HG03378 (cell line): ENCODE measurements around the gene IL6R.

ENCODE experiments used
- ATAC-seq: cut with Tn5 transposase; IDR thresholded peaks from one replicate; pipeline ENCODE4 v1.9.1; 2021; ENCODE audit warnings: mild to moderate bottlenecking, moderate library complexity; ENCODE audit not compliant: unreplicated experiment

The IL6R gene

DNA sequence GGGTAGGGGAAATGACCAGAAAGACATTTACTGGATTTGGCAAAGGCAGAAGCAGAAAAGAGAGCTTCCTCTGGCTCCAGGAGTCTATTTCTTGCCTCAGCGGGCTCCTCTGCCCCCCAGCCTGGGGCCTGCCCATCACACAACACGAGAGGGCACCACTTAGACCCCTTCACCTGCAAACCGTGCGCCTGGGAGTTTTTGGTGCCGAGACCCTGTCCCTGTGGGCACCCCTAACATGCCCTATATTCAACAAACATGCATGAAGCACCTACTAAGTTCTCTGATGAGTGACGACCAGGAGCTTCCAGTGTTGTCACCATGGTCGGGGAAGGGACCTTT, 18.8 kb downstream of the IL6R start:
- ATAC-seq: no peak

DNA sequence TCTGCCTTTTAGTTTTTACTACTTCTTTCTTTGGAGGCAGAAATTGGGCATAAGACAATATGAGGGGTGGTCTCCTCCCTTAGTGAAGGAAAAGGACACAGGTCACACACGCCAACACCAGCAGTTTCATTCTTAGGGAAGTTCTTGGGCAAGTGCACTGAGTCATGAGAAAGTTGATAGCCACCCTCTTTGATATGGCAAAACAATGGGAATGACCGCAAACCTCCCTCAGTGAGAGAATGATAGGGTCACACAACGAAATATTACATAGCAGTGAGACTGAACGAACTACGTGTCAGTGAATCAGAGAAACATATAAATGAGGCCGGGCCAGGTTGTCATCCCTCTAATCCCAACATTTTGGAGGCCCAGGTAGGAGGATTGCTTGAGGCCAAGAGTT, 20.0 kb downstream of the IL6R start:
- ATAC-seq: no peak

DNA sequence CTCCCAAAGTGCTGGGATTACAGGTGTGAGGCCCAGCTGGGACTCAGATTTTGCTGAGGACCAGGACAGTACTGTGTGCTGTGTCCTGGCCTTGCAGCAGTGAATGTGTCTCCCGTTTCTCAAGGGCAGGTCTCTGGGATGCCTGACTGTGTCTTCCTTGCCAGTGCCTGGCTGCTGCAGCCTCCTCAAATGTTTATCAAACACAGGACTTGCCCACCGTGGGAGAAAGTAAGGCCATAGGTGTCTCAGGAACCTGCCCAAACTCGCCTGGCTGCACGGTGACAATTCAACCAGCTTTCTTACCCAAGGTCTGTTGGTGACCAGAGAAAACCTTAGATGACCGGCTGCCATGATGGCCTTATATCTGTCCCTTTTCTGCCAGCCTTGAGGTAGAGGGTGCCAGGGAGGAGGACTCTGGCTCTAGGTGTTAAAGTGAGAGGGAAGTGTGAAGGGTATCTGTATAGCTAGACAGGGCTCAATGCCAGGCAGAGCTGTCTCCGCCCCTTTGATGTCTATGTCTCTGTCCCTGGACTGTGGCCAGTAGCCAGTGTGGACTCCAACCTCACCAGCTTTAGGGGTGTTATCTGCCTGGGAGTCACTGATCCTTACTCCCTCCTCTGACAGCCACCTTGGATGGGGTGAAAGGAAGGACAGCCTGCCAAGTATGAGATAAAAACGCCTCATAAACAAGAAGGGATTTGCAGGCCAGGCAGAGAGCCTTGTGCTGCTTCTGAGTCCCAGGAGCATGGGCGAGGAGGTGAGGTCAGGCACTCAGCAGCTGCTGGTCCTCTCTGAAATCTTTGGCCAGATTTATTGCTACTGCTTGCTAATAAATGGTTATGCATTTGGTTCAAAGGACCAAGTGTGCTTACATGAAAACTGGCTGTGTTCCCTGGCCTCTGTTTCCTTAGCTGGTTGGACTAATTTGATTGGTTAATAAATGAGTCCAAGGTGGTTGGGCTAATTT, 22.3 kb downstream of the IL6R start:
- no peak for ATAC-seq

DNA sequence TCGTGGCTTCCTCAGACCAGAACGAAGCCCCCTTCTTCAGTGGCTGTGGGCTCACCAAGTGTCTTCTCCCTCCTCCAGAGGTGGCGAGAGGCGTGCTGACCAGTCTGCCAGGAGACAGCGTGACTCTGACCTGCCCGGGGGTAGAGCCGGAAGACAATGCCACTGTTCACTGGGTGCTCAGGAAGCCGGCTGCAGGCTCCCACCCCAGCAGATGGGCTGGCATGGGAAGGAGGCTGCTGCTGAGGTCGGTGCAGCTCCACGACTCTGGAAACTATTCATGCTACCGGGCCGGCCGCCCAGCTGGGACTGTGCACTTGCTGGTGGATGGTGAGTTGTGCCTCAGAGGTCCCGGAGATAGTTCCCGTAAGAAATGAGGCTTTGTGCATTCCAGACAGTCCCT, 24.0 kb downstream of the IL6R start:
- ATAC-seq: no peak

DNA sequence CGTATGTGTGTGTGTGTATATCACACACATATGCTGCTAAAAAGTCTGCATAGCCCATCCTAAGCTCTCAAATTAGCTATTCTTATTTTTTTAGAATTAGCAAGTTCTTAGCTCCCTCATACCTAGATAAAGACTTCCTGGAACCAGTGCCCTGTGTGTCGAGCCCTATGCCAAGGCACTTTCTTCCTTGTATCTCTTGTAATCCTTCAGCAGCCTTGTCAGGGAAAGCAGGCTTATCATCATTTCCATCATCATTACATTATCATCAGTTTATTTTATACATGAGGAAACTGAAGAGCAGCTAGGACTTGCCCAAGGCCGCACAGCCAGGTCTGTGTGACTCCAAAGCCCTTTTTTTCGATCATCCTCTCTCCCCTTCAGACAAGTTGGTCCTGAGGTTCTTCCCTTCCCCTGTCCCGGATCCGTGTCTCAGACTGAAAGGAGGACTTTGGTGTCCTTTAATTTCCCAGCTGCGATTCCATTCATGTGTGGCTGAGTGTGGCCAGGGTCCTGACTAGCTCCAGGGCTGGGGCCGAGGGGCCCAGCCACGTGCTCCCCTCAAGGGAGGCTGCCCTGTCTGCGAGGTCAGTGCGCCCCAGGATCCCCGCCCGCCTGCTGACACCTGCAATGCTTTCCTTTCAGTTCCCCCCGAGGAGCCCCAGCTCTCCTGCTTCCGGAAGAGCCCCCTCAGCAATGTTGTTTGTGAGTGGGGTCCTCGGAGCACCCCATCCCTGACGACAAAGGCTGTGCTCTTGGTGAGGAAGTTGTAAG, 24.9 kb downstream of the IL6R start:
- ATAC-seq: no peak

DNA sequence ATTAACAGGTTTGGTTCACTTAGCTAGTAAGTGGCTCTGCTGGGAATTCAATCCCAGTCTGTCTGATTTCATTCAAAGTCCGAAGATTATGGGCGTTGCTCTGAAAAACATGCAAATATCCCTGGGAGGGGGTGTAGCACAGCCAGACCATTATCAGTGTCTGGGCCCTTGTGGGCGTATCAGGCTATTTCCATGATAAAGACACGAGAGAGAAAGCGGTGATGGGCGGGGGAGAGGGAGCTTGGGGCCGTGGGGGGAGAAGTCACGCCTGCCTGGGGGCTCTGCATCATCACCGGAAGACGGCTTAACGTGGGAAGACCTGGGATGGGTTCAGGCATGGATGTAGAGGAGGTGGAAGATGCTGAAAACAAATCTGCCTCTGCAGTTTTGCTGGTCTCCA, 25.8 kb downstream of the IL6R start:
- ATAC-seq: no peak

DNA sequence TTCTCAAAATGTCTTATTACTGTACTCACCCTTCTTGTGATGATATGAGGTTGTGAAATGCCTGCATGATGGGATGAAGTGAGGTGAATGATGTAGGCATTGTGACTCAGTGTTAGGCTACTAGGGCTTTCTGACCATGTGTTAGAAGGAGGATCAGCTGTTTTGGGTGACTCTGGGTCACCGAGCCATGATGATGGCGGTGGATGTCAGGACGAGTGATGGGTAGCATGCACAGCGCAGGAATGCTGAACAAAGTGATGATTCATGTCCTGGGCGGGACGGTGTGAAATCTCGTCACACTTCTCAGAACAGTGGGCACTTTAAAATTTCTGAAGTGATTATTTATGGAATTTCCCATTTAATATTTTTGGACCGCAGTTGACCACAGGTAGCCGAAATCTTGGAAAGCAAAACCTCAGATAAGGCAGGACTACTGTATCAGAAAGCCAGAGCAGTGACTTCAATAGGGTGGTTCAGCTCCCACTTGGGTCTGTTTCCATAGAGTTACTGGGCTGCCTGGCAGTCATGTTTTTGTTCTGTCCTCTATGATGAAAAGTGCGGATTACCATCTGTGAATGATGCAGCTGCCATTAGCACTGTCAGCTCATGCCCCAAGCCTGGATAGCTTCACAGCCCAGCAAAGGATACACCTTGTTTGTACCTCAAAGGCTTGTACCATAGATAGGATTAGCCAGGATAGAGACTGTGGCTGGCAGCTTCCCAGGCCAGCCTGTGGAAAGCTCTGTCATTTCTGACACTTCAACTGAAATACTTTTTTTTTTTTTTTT, 26.6 kb downstream of the IL6R start:
- ATAC-seq: no peak

DNA sequence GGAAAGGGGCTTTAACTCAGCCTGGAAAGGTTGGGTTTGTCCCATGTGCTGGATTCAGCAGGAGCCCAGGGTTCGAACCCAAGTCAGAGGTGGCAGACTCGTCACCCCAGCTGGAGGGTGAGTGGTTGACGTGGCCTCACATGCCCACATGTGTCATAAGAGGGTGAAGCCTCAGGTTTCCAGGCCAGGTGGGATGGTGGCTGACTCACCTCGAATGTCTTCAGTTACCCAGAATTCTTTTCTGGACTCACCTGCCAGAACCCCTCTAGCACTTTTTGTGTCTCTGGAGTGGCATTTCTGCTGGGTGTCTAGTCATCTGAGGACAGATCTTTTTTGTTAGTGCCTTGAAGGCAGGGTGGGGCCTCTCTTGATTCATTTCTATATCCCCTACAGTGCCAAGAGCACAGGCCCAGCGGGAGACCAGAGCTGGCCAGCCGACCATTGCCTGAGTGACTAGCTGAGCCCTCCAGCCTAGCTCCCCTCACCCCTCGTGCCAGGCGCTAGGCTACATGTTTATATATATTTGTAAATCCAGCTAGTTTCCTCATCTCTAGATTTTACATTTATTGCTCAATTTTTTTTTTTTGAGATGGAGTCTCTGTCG, 28.1 kb downstream of the IL6R start:
- no peak for ATAC-seq

DNA sequence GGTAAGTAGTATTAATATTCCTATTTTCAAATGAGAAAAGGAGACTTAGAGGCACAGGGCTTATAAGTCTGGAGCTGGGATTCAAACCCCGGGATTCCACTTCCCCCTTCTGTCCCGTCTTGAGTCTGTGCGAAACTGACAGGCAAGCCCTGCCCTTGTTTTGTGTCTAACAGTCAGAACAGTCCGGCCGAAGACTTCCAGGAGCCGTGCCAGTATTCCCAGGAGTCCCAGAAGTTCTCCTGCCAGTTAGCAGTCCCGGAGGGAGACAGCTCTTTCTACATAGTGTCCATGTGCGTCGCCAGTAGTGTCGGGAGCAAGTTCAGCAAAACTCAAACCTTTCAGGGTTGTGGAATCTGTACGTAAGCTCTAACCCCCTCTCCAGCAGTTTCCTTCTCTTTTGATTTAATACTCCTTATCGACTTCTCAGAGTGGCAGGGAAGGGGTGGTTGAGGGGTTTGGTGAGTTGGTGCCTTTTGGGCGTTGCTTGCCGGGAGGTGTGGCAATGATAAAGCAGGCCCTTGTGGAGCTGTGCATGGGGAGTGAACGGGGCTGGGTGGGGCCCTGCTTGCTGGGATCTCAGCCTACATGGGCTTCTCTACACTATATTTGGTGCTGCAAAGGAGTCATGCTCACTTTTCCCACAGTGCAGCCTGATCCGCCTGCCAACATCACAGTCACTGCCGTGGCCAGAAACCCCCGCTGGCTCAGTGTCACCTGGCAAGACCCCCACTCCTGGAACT, 29.4 kb downstream of the IL6R start:
- no peak for ATAC-seq

DNA sequence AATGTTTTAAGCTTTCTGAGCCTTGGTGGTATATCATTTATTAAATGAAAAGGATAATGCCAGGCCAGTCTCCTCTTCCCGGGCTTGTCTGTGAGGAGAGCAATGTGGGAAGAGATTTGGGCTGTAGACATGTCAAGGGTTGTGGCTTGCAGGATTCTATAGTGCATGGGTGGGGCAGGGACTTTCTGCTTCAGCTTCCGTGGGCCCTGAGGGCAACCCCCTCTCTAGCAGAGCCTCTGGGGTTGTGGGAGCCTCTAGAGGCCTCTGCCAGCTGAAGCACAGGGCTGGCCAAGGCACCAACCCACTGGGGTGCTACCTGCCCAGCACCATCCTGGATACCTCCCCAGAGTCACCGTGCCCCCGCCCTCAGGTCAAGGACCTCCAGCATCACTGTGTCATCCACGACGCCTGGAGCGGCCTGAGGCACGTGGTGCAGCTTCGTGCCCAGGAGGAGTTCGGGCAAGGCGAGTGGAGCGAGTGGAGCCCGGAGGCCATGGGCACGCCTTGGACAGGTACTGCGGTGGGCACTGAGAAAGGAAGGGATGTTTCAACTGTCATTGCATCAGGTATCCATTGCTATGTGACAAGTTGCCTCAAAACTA, 30.6 kb downstream of the IL6R start:
- ATAC-seq: no peak

DNA sequence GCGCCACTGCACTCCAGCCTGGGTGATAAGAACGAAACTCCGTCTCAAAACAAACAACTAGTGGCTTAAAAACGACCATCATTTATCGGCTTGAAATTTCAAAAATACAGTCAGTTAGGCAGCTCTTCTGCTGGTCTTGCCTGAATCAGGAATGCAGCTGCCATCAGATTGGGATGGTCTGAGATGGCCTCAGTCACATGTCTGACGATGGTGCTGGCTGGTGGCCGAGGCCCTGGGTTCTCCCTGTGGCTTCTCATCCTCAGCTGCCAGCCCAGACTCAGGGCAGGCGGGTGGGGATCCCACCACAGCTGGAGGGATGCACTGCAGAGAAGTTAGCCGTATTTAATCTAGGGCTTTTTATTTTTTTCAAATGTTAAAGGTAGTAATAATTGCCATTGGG, 31.3 kb downstream of the IL6R start:
- ATAC-seq: no peak

DNA sequence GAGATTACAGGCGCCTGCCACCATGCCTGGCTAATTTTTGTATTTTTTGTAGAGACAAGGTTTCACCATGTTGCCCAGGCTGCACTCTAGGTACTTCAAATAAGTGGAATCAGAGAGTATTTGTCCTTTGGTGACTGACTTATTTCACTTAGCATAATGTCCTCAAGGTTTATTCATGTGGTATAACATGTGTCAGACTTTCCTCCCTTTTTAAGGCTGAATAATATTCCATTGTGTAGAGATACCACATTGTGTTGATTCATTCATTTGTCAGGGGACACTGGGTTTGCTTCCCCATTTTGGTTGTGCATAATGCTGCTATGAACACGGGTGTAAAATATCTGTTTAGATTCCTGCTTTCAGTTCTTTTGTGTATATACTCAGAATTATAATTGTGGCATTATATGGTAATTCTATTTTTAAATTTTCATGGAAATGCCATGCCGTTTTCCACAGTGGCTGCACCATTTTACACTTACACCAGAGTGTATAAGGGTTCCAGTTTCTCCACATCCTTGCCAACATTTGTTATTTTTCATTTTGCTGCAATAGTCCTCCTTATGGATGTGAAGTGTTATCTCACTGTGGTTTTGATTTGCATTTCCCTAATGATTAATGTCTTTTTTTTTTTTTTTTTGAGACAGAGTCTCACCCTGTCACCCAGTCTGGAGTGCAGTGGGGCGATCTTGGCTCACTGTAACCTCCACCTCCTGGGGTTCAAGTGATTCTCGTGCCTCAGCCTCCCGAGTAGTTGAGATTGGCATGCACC, 35.1 kb downstream of the IL6R start:
- ATAC-seq: peak; percentile 3

DNA sequence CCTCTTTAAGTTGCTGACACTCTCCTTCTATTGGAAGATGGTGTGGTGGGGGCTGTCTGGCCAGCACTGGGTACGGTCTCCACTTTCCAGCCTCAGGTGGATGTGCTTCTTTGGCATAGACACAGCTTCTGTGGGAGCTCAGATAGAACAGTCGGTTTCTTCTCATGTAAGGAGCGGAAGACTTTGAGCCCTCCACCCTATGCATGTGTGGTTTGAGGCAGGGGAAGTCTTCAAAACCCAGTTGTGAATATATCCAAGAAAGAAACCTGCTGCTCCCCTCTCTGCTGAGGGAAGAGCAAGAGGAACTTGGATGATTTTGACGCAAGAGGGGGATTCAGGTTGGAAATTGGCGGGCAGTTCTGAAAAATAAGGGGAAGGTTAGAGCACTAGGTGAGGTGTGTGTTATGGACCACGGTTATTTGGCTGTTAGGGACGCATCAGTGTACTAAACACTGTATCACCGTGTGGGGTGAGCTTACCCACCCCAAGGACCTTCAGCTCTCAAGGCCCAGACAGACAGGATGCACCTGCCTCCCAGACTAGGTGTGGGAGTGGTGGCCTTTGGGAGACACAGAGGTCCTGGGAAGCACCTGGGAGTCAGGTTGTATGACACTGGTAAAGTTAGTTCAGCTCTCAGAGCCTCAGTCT, 36.2 kb downstream of the IL6R start:
- no peak for ATAC-seq

DNA sequence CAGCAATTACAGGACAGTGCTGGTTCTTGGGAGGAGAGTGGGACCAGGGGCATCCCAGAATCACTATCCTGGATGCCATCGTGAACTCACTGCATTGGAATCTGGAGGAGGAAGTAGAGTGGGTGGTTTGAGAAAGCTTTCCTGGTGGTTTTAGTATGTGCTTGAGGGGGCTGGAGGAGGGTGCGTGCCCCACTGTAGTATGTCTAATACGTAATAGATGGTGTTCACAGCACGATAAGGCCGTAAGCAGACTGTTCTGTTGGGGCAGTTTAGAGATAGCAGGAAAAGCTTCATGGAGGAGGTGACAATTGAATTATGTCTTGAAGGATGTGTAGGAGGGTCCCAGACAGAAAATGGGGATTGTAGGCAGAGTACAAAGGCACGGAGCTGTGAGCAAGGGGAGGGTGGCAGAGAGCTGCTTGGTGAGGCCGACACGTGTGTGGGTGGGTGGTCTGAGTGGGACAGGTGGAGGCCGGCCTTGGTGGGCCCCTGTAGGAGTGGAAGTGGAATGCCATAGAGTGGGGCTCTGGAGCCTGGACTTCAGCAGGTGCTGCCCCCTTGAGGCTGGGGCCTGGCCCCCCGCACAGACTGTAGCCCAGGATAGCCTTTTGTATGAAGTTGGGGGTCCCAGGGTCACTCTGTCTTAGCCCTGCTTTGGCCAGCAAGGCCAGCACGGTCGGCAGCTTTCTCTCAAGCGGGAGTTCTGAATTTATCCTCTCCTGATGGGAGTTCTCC, 37.0 kb downstream of the IL6R start:
- no peak for ATAC-seq

DNA sequence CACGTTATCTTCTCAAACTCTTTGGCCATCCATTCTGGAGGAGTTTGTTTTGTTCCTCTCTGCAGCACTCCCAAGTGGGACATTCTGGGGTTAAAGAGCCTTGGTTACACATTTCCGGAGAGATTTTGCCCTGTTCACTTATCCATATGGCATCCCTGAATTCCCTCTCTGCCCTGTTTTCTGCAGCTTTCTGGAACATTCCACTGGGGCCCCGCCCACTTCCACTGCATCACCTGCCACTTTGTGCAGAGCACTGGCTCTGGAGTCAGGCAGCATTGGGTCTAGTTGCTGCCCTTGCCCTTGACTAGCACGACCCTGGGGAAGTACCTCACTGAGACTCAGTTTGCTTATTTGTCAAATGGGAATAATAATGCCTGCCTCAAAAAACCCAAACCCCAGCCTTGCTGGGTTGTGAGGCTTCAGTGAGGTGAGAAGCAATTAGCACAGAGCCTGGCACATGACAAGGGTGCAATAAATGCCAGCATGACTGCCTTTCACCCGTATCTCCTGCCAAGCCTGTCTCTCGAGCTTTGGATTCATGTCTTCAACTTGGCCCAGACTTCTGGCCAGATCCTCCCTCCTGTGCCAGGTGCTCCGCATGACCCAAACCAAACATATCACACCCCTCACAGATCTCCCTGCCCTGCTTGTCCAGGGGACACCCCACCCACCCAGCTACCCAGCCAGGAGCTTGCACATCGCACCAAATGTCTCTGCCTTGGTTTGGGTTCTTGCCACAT, 38.3 kb downstream of the IL6R start:
- ATAC-seq: no peak

DNA sequence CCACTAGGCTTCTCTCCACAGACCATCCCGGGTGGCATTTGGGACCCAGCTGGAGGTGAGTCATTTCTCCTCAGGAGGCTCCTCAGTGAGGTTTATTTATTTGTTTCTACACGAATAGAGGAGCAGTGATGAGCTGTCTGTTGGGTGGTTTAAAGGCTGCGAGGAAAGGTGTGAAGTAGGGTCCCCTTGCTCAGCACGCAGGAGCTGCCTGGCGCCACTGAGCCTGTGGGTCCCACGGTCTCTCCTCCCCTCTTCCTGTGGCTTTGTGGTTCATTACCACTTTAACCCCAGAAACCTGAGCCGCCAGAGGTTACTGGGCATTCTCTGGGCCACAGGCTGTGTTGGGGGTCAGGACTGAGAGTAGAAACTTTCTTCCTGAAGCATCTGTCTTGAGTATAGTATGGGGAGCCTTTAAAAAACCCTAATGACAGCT, 39.9 kb downstream of the IL6R start:
- ATAC-seq: peak; percentile 59

DNA sequence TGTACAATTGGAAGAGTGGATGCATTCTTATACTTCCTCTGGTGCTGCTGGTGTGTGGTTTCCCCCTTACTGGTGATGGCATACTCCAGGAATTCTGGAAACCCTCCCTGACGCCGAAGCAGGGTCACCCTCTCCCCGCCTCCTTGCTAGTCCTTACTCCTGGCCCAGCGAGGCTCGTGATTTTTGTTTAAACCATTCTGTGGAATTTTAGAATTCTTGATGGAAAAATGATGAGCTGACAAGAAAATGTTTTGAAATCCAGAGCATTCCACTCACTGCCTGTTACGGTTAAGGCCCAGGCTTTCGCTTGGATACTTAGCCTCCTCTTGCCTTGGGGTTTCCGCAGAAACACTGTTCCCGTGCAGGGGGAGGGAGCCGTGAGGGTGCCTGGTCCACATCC, 41.1 kb downstream of the IL6R start:
- ATAC-seq: no peak
